ENCODE measurements around the gene RPL10.

DNA sequence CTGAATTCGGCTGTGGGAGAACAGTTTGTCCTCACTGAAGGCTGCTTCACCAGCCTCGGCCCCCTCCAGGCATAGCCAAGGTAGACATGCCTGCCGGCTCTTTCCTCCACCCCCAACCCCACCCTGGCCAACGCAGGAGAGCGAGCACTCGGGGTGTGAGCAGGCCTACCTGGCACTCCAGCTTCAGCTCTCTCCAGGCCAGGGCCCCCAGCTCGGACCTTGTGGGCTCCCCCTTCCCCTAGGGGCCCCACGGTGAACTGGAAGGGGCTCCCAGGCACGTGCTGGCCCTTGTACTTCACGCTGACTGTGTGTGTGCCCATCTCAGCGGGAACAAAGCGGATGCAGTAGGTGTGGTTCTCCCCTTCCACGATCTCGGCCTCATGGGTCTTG lies 46.2 kb upstream of the RPL10 start:
- TF ChIP-seq, protein P1, sequence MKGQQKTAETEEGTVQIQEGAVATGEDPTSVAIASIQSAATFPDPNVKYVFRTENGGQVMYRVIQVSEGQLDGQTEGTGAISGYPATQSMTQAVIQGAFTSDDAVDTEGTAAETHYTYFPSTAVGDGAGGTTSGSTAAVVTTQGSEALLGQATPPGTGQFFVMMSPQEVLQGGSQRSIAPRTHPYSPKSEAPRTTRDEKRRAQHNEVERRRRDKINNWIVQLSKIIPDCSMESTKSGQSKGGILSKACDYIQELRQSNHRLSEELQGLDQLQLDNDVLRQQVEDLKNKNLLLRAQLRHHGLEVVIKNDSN (IDR thresholded peaks at IDR 0.05), result no peak
- TF ChIP-seq CEBPB (IDR thresholded peaks at IDR 0.05) (no peak), RAD21 (IDR thresholded peaks at IDR 0.05; ENCODE audit: low read depth) (no peak), EP300 (IDR thresholded peaks at IDR 0.05; ENCODE audit: borderline replicate concordance) (no peak), EGR1 (IDR thresholded peaks at IDR 0.05) (no peak), NFIC (IDR thresholded peaks at IDR 0.05) (no peak), TEAD4 (IDR thresholded peaks at IDR 0.05) (no peak), YY1 (IDR thresholded peaks at IDR 0.05; ENCODE audit: low read depth) (no peak), TAF1 (IDR thresholded peaks at IDR 0.05; ENCODE audit: low read depth) (no peak), CREB1 (IDR thresholded peaks at IDR 0.05; ENCODE audit: low read depth) (no peak)
- TF ChIP-seq, protein P2, sequence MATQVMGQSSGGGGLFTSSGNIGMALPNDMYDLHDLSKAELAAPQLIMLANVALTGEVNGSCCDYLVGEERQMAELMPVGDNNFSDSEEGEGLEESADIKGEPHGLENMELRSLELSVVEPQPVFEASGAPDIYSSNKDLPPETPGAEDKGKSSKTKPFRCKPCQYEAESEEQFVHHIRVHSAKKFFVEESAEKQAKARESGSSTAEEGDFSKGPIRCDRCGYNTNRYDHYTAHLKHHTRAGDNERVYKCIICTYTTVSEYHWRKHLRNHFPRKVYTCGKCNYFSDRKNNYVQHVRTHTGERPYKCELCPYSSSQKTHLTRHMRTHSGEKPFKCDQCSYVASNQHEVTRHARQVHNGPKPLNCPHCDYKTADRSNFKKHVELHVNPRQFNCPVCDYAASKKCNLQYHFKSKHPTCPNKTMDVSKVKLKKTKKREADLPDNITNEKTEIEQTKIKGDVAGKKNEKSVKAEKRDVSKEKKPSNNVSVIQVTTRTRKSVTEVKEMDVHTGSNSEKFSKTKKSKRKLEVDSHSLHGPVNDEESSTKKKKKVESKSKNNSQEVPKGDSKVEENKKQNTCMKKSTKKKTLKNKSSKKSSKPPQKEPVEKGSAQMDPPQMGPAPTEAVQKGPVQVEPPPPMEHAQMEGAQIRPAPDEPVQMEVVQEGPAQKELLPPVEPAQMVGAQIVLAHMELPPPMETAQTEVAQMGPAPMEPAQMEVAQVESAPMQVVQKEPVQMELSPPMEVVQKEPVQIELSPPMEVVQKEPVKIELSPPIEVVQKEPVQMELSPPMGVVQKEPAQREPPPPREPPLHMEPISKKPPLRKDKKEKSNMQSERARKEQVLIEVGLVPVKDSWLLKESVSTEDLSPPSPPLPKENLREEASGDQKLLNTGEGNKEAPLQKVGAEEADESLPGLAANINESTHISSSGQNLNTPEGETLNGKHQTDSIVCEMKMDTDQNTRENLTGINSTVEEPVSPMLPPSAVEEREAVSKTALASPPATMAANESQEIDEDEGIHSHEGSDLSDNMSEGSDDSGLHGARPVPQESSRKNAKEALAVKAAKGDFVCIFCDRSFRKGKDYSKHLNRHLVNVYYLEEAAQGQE (IDR thresholded peaks at IDR 0.05; ENCODE audit: low read depth), result no peak
